Fibroblast of the conjunctiva (primary cell): Measurements from ENCODE around the gene TNPO1.
"Not testable (repeated sequence)": the region's sequence is repeated elsewhere in the genome, so short reads cannot be mapped to it uniquely, and the experiment has no call there.

Experiments
- DNase-seq: peaks from one replicate; pipeline ENCODE4 v3.0.0-alpha.2; 2010; ENCODE audit warnings: low read depth

Gene TNPO1

GRCh38 chr5:72934953-72935725 is 118.7 kb downstream of the TNPO1 start:
- DNase-seq = not testable (repeated sequence)

- DNase-seq = no peak
Observed at GRCh38 chr5:72936893-72937292, 120.4 kb downstream of the TNPO1 start.

- DNase-seq = no peak
Observed at GRCh38 chr5:72937517-72938061, 121.1 kb downstream of the TNPO1 start.

GRCh38 chr5:72938206-72938605 is 121.7 kb downstream of the TNPO1 start:
- no peak for DNase-seq

- no peak for DNase-seq
Observed at GRCh38 chr5:72940082-72940481, 123.6 kb downstream of the TNPO1 start.

- no peak for DNase-seq
Observed at GRCh38 chr5:72943307-72943706, 126.8 kb downstream of the TNPO1 start.

GRCh38 chr5:72947498-72947897 is 131.0 kb downstream of the TNPO1 start:
- no peak for DNase-seq

GRCh38 chr5:72949481-72949880 is 133.0 kb downstream of the TNPO1 start:
- no peak for DNase-seq

- peak; percentile 41 for DNase-seq
Observed at GRCh38 chr5:72951671-72952468, 135.4 kb downstream of the TNPO1 start.

GRCh38 chr5:72954389-72954788 is 137.9 kb downstream of the TNPO1 start:
- no peak for DNase-seq

- no peak for DNase-seq
Observed at GRCh38 chr5:72955143-72955767, 138.8 kb downstream of the TNPO1 start.

- DNase-seq = peak; percentile 95
Observed at GRCh38 chr5:72955768-72956323, 139.4 kb downstream of the TNPO1 start, which contains the start of gene FCHO2. Gene FCHO2 (plus strand): TSS chr5:72956041. CDS start chr5:72956097, 56 bp downstream.

- DNase-seq = peak; percentile 16
Observed at GRCh38 chr5:72956324-72957140, 140.1 kb downstream of the TNPO1 start.

- no peak for DNase-seq
Observed at GRCh38 chr5:72957337-72957736, 140.9 kb downstream of the TNPO1 start.

- DNase-seq = no peak
Observed at GRCh38 chr5:72959257-72959656, 142.8 kb downstream of the TNPO1 start.
